NCI-H187 (cell line): ENCODE measurements around the gene POLR1A.

ENCODE experiments used
- DNase-seq, 2 experiments: peaks; one replicate each; lab custom pipeline; 2025; lab: John Stamatoyannopoulos, UW

POLR1A gene

DNA sequence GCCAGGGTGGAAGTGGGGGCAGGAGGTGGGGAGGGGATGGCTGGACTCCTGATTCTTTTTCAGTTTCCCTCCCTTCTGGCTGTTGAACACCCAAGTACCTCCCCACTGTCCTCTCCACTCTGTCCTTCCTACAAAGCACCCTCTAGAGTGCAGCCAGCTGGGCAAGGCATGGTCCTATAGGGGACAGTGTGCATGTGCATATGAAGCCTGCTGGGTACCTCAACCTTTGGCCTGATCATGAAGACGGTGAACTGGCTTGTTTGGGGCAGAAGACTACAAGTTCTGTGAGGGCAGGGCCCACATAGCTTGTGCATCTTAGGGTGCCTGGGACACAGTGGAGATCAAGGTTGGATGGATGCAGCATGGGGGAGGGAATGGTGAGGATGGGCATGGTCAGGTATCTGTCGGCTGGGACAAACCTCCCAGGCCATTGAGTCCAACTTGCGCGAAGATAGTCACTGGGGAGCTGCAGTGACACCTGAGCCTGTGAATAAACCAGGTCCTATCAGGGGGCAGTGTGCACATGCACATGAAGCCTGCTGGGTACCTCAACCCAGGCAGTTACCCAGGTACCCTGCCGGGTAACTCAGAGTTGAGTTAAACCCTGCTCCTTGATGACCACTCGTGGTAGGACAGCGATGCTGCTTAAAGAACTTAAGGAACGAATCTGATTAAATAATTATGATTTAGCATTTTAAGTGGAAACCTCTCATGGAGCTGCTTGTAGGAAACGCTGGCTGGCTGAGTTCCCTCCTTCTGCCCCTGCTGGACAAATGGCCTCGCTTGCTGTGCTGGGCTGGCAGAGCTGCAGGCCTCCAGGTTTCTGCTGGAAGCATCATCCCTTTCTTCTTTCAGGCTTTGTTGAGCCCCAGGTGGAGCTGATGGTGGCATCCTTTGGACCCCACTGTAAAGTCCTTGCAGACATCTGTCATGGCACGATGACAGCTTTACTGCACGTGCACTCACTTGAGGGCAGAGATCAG, 84.0 kb downstream of the POLR1A start:
- DNase-seq = no peak

DNA sequence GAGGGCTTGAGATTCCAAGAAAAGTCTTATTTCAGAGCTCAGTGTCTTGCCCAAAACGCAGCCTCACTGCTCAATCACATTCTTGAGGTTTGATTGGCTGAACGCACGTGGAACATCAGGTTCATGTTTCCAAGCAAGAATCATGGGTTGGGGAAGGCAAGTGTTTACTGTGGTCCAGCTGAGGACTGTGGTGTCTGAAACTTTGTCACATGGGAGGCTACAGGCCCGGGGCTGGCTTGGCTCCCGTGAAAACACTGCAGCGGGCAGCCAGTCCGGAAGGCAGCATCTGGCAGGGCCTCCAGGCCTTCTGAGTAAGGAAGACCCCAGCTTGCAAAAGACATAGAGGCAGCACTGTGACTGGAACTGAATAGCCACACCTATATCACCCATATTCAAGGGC, 84.7 kb downstream of the POLR1A start:
- DNase-seq = no peak

DNA sequence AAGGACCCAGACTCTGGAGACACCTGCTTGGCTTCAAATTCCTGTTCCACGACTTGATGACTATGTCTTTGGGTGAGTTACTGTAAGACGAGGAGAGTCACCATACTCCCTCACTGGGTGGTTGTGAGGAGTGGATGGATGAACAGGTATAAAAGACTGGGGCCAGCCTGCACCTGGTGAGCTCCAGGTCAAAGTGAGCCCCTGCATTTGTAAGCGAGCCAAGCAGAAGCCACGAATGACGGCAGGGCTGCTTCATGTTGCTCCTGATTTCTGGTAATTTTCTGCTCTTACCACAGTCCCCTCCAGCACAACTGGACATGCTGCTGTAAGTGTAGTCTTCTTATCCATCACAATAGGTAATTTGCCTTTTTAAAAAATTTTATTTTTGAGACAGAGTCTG, 86.6 kb downstream of the POLR1A start:
- DNase-seq = no peak

DNA sequence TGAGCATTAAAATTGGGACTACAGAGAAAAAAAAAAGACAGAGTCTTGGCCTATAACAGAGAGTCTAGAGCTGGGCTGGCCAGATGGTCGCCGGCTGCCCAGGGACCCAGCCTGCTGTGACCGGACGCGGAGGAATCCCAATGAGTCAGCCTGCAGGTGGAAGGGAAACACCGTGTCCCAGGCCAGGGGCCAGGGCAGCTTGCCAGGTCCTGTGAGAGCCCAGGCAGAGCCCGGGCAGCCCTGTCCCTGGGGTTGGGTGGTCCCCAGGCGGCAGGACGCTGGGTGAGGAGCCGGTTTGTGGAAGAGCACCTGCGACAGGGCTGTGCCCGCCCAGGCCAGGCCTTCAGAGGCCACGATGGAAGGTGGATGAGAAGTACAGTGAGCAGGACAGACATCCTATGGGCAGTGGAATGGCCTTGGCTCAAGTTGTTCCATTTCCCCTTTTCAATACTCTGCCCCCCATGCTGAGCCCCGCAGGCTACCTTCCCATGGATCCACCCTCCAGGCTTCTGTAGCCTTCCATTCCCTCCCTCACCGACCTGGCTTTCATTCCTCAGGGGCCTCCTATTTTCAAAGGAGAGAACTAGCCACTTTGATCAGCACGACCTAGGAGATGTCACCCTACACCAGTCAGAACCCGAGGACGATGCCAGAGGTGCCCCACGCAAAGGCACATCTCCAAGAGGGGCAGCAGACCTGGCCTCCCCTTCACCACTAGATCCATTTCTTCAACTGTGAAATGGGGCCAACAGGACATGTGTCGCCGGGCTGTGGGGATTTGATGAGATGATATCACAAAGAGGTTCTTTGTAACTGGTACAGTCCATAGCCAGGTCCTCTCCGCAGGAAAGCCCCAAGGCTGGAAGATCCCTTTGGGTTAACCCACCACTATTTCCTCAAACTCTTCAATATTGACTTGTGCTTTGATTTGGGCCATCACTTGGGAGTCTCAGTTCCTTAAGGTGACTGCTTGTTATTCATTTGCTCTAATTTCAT, 87.5 kb downstream of the POLR1A start:
- no peak for DNase-seq

DNA sequence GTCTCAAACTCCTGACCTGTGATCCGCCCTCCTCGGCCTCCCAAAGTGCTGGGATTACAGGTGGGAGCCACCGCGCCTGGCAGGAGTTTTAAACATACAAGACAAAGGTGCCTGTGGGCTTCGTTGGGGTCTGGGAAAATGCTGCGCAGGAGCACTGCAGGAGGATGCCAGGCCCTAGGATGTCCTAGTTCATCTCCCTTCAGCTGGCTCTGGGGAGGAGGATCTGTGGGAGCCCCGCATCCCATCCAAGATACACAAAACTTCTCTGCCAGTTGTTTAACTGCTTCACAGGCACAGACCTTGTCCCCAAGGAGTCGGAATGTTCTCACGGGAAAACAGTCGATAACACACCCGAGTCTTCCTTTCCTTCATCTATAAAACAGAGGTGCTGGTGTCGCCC, 89.1 kb downstream of the POLR1A start:
- no peak for DNase-seq

DNA sequence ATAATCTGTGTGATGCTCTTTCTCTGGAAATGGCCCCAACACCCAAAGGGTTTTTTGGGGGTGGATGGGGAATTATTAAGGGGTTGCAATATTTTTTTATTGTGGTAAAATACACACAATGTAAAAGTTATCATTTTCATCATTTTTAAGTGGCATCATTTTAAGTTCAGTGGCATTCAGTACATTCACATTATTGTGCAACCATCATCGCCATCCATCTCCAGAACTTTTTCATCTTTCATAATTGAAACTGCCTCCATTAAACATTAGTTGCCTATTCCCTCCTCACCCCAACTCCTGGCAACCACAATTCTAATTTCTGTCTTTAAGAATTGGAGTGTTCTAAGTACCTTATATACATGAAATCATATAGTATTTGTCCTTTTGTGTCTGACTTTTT, 90.0 kb downstream of the POLR1A start:
- no peak for DNase-seq

DNA sequence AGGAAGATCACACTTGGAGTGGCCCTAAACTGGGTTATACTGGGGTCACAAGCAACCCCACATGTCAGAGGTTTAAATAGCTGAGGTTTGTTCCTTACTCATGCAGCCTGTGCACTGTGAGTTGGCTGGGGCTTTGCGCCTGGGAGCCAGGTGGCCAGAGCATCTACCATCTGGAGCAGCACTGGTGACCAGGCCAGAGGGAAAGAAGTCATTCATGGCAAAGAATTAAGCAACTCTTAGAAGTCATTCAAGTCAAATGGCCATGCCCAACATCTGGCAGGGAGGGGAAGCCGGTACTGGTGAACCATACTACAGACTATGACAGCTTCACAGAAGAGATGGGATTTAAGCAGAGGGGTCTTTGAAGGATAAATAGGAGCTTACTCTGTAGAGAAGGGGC, 90.7 kb downstream of the POLR1A start:
- no peak for DNase-seq

DNA sequence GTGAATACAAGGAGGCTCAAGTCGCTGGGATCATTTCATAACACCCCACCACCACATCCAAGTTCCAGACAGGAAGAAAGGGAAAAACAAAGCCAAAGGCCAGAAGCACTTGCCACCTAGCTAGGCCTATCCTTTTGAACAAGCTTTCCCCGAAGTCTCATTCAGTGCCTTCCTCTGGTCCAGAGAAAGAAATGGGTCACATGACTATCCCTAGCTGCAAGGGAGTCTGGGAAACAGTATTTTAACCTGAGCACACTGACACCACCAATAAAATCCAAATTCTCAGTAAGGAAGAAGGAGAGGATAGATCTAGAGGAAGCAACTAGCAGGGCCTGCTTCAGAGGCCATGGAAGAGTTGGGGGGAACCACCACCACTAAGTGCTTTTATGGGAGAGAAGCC, 91.2 kb downstream of the POLR1A start:
- DNase-seq = no peak

DNA sequence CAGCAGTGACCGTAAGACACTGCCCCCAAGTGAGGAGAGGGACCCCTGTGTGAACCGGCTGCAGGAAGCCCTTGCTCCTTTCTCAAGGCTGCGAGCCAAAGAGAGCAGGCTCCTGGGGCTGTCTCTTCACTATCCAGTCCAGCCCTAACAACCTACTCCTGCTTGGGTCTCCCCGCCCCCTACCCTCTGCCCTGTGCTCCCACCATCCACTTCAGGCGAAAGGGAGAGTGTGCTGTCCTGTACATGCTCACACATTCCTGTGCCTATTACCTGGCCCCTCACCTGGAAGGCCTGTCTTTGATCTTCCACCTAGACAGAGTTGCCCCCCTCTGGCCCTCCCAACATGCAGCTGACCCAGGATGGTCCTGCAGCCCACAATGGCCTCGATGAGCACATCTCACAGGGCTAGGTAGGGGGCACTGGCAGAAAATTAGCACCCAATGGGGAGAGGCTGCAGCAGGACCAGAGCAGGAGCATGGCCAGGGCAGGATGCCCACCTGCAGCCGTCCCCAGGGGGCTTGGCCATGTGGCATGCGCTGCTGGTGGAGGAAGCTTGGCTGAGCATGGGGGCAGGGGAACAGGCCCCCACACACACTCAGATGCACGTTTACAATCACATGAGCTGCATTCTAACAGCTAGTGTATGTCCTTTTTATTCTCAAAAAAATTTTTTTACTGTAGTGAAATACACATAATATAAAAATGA, 93.5 kb downstream of the POLR1A start:
- DNase-seq = no peak

DNA sequence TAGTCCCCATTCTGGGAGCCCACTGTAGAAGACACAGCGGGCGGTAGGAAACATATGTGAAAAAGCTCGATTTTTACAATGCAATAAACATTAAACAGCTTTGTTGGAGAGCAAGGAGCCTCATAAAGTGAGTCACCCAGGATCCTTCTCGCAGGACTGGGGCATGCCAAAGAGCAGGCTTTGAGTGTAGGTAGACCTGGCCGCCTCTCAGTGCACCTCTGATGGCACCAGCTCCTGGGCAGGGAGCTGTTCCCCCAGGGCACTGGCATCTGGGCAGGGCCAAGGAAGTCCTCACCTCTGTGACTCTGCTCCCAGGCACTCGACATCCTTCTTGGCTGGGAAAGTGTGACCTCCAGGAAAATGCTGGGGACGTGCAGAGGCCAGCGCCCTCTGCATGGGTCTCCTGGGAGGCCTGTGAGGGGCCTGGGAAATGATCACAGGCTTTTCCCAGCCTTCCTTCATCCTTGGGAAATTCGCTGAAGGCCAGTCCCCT, 94.2 kb downstream of the POLR1A start:
- no peak for DNase-seq

DNA sequence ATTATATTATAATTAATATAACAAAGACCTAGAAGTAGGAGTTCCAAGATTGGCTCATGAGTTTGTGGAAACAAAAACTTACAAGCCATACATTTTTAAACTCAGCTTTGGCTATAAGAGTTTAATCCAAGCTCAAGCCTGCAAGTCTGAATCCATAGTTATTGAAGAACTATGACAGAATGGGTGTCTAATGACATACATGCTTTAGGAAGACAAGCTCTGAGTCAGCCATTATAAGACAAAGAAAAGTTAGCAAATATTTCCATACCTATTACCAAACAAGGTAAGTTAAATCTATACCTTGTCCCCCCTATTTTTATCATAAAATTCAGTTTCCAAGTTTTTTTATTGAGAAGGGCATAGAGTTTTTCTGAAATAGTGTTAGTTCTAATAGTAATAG, 95.6 kb downstream of the POLR1A start:
- no peak for DNase-seq

DNA sequence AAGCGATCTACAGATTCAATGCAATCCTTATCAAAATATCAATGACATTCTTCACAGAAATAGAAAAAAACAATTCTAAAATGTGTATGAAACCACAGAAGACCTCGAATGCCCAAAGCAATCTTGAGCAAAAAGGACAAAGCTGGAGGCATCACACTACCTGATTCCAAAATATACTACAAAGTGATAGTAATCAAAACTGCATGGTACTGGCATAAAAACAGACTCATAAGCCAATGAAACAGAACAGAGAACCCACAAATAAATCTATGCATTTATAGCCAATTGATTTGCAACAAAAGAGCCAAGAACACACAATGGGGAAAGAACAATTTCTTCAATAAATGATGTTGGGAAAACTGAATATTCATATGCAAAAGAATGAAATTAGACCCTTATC, 99.2 kb downstream of the POLR1A start:
- no peak for DNase-seq

DNA sequence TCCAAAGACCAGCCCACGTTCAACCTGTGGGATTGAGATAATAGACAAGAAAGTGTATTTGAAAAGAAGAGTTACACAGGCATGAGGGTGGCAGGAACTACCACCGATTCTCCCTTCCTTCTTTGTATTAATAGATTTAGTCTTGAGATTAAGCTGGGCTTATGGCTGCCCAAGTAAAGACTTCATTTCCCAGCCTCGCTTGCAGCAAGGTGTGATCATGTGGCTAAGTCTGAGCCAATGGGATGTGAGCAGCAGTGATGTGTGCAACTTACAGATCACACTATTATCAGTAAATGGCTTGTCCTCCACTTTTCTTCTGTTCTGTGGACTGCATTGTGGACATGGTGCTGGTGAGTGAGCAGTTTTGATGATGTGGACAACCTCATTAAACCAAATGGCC, 101.7 kb downstream of the POLR1A start:
- no peak for DNase-seq

DNA sequence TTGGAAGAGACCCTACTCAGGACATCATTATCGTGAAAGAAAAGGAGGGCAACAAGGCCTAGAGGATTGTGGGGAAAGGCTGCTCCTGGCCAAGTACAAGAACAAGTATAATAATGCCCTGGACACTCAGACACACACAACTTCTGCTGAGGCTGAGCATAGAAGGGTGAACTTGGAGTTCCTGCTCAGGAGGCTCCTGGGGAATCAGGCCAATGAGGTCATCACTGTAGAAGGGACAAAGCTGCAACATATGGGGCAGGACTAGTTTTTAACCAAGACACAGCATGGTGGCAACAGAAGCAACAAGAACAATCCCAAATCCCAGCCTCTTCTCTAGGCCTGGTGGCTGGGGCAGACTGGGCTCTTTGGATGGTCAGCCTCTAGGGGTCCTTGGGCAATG, 102.6 kb downstream of the POLR1A start:
- DNase-seq = no peak

DNA sequence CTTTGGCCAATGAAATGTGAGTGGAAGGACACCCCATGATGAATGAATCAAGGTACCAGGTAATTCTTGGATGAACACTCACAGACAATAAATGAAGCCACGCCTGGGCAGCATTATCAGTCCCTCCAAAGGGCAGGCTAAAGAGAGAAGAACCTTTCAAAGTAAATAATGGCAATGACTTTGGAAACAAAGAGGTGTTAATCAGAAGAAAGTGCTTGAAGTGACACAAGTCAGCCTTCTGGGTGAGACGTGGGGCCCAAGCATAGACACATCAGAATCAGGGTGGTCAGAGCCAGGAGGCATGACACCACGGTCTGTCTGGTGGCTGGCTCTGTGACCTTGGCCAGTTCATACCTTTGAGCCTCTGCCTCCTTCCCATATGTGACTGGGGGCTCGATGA, 103.3 kb downstream of the POLR1A start:
- DNase-seq = no peak

DNA sequence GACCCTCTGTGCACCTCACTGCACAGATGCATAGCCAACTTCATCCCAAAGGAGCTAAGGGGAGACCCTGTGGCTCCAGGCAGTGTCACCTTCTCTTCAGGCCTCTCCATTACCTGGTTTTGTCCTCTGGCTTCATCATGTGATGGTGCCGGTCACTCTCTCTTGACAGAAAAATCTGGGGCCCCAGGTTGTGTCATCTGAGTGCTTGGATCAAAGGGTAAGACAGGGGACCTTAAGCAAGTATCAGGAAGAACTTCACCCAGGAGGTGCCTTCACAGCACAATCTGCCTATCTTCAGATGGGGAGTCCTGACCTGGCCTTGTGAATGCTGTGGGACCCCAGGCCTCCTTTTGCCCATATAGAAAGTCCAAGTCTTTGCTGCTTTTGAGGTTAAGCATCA, 104.4 kb downstream of the POLR1A start:
- DNase-seq = no peak

DNA sequence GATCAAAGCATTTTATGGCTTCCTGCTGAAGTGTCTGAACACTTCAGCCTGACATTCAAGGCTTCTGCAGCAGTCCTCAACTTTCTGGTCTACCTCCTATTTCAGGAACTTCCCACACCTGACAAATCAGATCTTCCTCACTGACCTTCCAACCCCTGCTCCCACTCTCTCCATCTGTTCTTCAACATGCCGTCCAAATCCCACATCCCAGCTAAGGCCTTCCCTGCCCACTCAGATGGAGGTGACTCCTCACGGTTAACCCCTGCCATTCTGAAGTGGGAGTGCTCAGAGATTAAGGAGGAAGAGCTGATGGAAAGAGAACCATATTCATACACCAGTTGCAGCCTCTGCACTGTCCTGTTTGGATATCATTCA, 104.8 kb downstream of the POLR1A start:
- no peak for DNase-seq

DNA sequence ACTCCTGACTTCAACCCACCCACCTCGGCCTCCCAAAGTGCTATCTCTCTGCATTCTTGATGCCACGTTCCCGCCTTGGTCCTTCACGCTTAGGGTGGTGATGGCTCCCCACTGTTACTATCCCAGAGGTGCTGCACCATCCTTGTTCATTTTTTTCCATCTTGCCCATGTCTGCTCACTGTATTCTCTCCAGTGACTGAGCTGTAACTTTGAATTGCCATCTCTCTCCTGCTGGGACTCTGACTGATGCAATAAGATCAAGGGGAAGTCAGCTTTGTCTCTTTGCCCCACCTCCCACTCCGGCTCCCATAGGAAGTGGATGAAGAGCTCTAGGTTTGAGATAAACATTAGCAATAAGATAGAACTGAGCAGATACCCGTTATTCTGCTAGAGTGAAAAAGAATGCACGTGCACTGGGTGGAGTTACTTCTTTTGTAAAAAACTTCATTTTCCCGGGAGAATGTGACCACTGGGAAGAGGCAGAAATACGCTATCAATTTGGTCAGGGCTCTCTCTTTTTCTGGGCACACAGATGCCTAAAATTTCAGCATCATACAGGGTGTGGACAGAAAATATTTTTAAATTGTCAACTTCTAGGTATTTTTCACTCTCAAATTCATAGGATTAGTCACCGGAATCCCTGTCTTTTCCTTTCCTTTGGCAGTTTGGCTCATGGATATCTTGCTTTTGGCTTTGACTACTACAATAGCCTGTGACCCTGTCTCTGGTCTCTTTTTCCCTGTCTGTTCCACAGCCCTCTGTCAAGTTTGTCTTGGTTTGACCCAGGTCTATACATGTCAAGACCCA, 105.4 kb downstream of the POLR1A start:
- DNase-seq = no peak

DNA sequence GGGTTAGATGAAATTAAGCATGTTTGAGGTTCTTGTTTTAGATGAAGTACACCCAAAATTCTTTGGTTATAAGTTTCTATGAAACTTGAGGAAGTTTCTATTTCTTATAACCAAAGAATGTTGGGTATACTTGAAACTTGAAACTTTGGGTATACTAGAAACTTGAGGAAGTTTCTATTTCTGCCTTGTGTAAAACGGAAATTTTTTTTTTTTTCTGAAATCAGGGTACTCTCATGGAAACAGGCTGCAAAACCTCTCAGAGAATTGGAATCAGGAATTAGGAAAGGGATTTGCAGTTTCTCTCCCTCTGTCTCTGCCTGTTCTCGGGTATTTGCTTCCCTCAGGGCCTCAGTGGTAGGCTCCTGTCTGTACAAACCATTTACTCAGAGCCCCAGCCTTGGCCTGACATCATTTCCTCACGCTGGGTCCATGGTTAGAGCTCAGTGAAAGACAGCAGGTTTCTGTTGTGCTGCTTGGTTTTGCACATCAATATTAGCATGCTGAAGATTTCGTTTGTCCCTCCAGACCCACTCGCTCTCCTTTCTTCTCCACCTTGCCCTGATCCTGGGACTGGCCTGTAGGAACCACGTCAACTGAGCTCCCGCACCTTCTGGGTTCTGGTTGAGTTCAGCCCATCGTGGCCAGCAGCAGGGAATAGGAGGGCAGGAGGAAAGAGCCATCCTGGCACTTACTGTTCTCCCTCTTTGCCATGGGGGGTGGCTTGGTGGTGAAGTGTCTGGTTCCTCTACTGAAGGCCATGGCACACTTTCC, 106.4 kb downstream of the POLR1A start:
- no peak for DNase-seq
